K562 (cell line): ENCODE results near the gene SYCP3. TPM values are rescaled to one million over a fixed set of nuclear protein-coding genes. Genes with fewer than 3 reads are reported as not detected.

Experiments
- ATAC-seq: fragments of 200-7000 bp; cut with Tn5 transposase; 3 replicates; pipeline ENCODE4 v1.9.1; 2020; ENCODE audit warnings: moderate library complexity
- BruUV-seq: library from RNA; stranded (reverse); fragments of 400-500 nt; replicated peaks from 2 replicates; lab custom pipeline; 2021; lab: Mats Ljungman, UMichigan
- CTCF ChIA-PET: fragments of 300-600 bp; formaldehyde crosslinking; extraction: SDS; loops from one replicate; lab custom pipeline; 2021; ENCODE audit warnings: low intra/inter-chr PET ratio; lab: Yijun Ruan, JAX
- POLR2A ChIA-PET: fragments of 300-600, 350-650 bp; sonication (Branson Sonifier 250); formaldehyde crosslinking; extraction: SDS; loops from one replicate; lab custom pipeline; 2021; ENCODE audit warnings: antibody characterized with exemption, inconsistent platforms; lab: Yijun Ruan, JAX
- DNase-seq, 4 experiments: peaks; one replicate each; pipeline versions ENCODE4 v3.0.0 to v3.0.0-alpha.2; 2011 to 2018; ENCODE audit warnings: low spot score in 3 of 4, mixed read lengths in 3 of 4; ENCODE audit errors: extremely low read depth in 1 of 4
- FAIRE-seq: peaks from 2 replicates; lab custom pipeline; 2011; peaks lifted over from hg19 to GRCh38; lab: Jason Lieb, UNC
- H2AFZ ChIP-seq: 2 replicates; pipeline ENCODE4 v1.6.0; 2011; ENCODE audit warnings: low read depth, low read length, control low read depth, inconsistent platforms
- H3K27ac ChIP-seq: fragments of 200-600 bp; 3 replicates; pipeline ENCODE4 v1.8.0; 2011; ENCODE audit warnings: low read depth, mild to moderate bottlenecking, control low read depth, inconsistent platforms, low read length, moderate library complexity, mixed read lengths; ENCODE audit errors: extremely low read depth
- H3K27me3 ChIP-seq, 2 experiments: fragments of 300-600 bp in 1 of 2; 2 replicates in 1 of 2; 3 replicates in 1 of 2; pipeline versions ENCODE4 v1.6.0 to v1.8.0; 2011; ENCODE audit warnings: inconsistent platforms in 2 of 2, low read length in 2 of 2, mild to moderate bottlenecking in 1 of 2, mixed read lengths in 1 of 2, moderate library complexity in 1 of 2; ENCODE audit not compliant: control insufficient read depth in 2 of 2, insufficient read depth in 2 of 2
- H3K36me3 ChIP-seq: fragments of 300-600 bp; 3 replicates; pipeline ENCODE4 v1.8.0; 2011; ENCODE audit warnings: mild to moderate bottlenecking, low read length, inconsistent platforms; ENCODE audit not compliant: control insufficient read depth, insufficient read depth
- H3K4me1 ChIP-seq, 2 experiments: fragments of 200-600 bp in 1 of 2; replicated peaks in 1 of 2; 2 replicates in 1 of 2; 3 replicates in 1 of 2; pipeline versions ENCODE4 v1.5.1 to v1.8.0; 2011; ENCODE audit warnings: inconsistent platforms in 2 of 2, low read length in 2 of 2, mild to moderate bottlenecking in 1 of 2, mixed read lengths in 1 of 2, moderate library complexity in 1 of 2; ENCODE audit not compliant: control insufficient read depth in 2 of 2, insufficient read depth in 2 of 2
- H3K4me2 ChIP-seq: 2 replicates; pipeline ENCODE4 v1.6.1; 2011; ENCODE audit warnings: low read length, control low read depth, inconsistent platforms, mixed read lengths; ENCODE audit not compliant: insufficient read depth
- H3K4me3 ChIP-seq: fragments of 200-600 bp; sonication (generic), shearing (Covaris generic); 2 replicates; pipeline ENCODE4 v1.5.1; 2016; ENCODE audit warnings: control low read depth, inconsistent platforms
- H3K79me2 ChIP-seq: fragments of 200-600 bp; 3 replicates; pipeline ENCODE4 v1.8.0; 2011; ENCODE audit warnings: low read length, inconsistent platforms; ENCODE audit not compliant: control insufficient read depth, insufficient read depth
- H3K9ac ChIP-seq, 2 experiments: 2 replicates each; pipeline versions ENCODE4 v1.6.0 to v1.6.1; 2011; ENCODE audit warnings: low read depth in 2 of 2, low read length in 2 of 2, control low read depth in 1 of 2, inconsistent platforms in 1 of 2, mild to moderate bottlenecking in 1 of 2, mixed read lengths in 1 of 2; ENCODE audit not compliant: insufficient read depth in 1 of 2
- H3K9me1 ChIP-seq: one replicate; pipeline ENCODE4 v1.6.0; 2011; ENCODE audit warnings: inconsistent platforms, mild to moderate bottlenecking, low read length, moderate library complexity; ENCODE audit not compliant: control insufficient read depth, insufficient read depth
- H3K9me3 ChIP-seq: replicated peaks from 2 replicates; pipeline ENCODE4 v1.5.1; 2011; ENCODE audit warnings: low read depth, low read length, inconsistent platforms; ENCODE audit not compliant: control insufficient read depth, insufficient read depth
- H4K20me1 ChIP-seq: replicated peaks from 2 replicates; pipeline ENCODE4 v1.6.1; 2011; ENCODE audit warnings: low read length, inconsistent platforms, mixed read lengths; ENCODE audit not compliant: control insufficient read depth, insufficient read depth
- CBX1 ChIP-seq: sonication (generic); IDR thresholded peaks from 2 replicates; pipeline ENCODE4 v1.6.1; 2016; ENCODE audit warnings: antibody characterized with exemption, low read depth, mild to moderate bottlenecking
- NCOA2 ChIP-seq, 2 experiments: fragments of 450-650 bp; IDR thresholded peaks; 2 replicates each; pipeline ENCODE4 v1.6.1; 2018; ENCODE audit warnings: mild to moderate bottlenecking in 2 of 2, moderate library complexity in 1 of 2; ENCODE audit not compliant: partially characterized antibody in 2 of 2
- TAF9B ChIP-seq: fragments of 450-650 bp; IDR thresholded peaks from 2 replicates; pipeline ENCODE4 v1.6.1; 2018; ENCODE audit warnings: mild to moderate bottlenecking; ENCODE audit not compliant: partially characterized antibody
- ZNF589 ChIP-seq: fragments of 200-800 bp; sonication (Bioruptor generic); IDR thresholded peaks from 2 replicates; pipeline ENCODE4 v1.6.1; 2016; ENCODE audit warnings: low read depth, missing genetic modification characterization, missing compliant biosample characterization
- ZNF717 ChIP-seq: fragments of 250-450 bp; sonication (Bioruptor Pico); IDR thresholded peaks from 2 replicates; pipeline ENCODE4 v1.5.0; 2021
- WGBS: fragments of 100-300 bp; shearing (Covaris generic); methylation state at CpG from one replicate; pipeline ENCODE4 v1.1.6; 2016; ENCODE audit warnings: low coverage, mixed read lengths; ENCODE audit not compliant: insufficient coverage; ENCODE audit errors: missing lambda C conversion rate; 5-methylcytosine and 5-hydroxymethylcytosine counted together
- in situ Hi-C: fragments of 300-500 bp; cut with MboI; formaldehyde crosslinking; loops from 4 replicates; pipeline ENCODE4 v1.15.0; 2018; ENCODE audit warnings: inconsistent platforms, mixed read lengths
- intact Hi-C: fragments of 100-400 bp; cut with micrococcal nuclease; formaldehyde crosslinking; loops from 2 replicates; pipeline ENCODE4 v1.14.2; 2022
- polyA plus RNA-seq, 8 experiments: library from polyadenylated mRNA; depleted of rRNA in 4 of 8; stranded (reverse) in 5 of 8; unstranded in 3 of 8; fragments of >200 nt; fragmentation: Nextera tagmentation in 2 of 8; fragmentation: Illumina TruSeq in 1 of 8; extraction: Ambion mirVana in 2 of 8; extraction: Trizol in 1 of 8; gene quantifications; 2 replicates each; pipeline versions ENCODE4 v1.2.1 to v1.2.3, GENCODE V29; 2011 to 2014; ENCODE audit warnings: inconsistent platforms in 1 of 8, missing spikeins in 1 of 8
- total RNA-seq, 7 experiments: library from RNA; depleted of rRNA in 6 of 7; stranded (reverse); fragments of >200 nt in 6 of 7; fragmentation: Illumina TruSeq in 2 of 7; extraction: Trizol in 2 of 7; gene quantifications; 2 replicates each; pipeline versions ENCODE4 v1.2.1 to v1.2.3, GENCODE V29; 2011 to 2021; ENCODE audit warnings: low replicate concordance in 1 of 7
- TF ChIP-seq, protein P1 (sequence below): fragments of 250-450 bp; sonication (Bioruptor Pico); IDR thresholded peaks from 2 replicates; pipeline ENCODE4 v1.4.0; 2020; ENCODE audit warnings: mild to moderate bottlenecking
- TF ChIP-seq, protein P2 (sequence below), 2 experiments: fragments of 450-650 bp; formaldehyde crosslinking in 1 of 2; IDR thresholded peaks; 2 replicates each; pipeline versions ENCODE4 v1.4.0 to v1.6.1; 2014 to 2020; ENCODE audit warnings: mild to moderate bottlenecking in 2 of 2, borderline replicate concordance in 1 of 2, low read depth in 1 of 2

The SYCP3 gene
- total and polyA plus RNA-seq, 9 of the 15 experiments (the other 6 are each of a cell fraction or from before 2014, with no cell fraction given) = 0.11 to 0.25 (median 0.22) TPM; not detected in 4

DNA sequence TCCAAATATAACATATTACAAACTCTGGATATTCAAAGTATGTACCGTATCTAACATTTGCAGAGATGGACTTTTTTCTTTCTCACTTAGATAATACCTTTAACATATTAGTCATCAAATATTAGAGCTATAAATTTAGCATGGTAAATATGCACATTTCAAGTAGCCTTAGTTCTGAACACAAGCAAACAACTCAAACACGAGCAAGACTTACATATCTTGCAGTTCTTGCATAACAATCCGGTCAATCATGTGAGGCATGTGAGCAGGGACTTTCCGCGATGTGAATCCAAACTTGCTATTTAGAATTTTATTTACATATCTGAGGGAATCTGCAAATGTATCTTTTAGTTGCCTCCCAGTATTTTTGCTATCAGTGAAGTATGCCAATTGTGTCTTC is 22.1 kb upstream of the SYCP3 start:
- ChIA-PET CTCF (no interaction called here), POLR2A (interaction anchor here (0.9 kb wide), 1 partner anchor 31 kb away, joined by 3 read pairs; no protein-coding TSS in a partner anchor)
- Histone ChIP-seq H3K27ac (no peak overlapping the region), H3K4me2 (no peak overlapping the region), H3K27me3 (no peaks in the 10 kb centered on the region), H3K9me1 (no peaks in the 10 kb centered on the region), H3K79me2 (no peaks in the 10 kb centered on the region), H4K20me1 (no peaks in the 10 kb centered on the region), H3K4me3 (no peak overlapping the region), H3K9ac (no peak overlapping the region), H2AFZ (no peak overlapping the region), H3K4me1 (no peaks in the 10 kb centered on the region), H3K36me3 (peaks cover 55% of the 10 kb centered on the region), H3K9me3 (no peaks in the 10 kb centered on the region)
- no peak for TF ChIP-seq CBX1
- no peak for TF ChIP-seq NCOA2 (IDR thresholded peaks at IDR 0.05; ENCODE audit: partially characterized antibody in 2 of 2)
- no peak for TF ChIP-seq ZNF589 (CRISPR knock-in tag)
- TF ChIP-seq, protein P1, sequence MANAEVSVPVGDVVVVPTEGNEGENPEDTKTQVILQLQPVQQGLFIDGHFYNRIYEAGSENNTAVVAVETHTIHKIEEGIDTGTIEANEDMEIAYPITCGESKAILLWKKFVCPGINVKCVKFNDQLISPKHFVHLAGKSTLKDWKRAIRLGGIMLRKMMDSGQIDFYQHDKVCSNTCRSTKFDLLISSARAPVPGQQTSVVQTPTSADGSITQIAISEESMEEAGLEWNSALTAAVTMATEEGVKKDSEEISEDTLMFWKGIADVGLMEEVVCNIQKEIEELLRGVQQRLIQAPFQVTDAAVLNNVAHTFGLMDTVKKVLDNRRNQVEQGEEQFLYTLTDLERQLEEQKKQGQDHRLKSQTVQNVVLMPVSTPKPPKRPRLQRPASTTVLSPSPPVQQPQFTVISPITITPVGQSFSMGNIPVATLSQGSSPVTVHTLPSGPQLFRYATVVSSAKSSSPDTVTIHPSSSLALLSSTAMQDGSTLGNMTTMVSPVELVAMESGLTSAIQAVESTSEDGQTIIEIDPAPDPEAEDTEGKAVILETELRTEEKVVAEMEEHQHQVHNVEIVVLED = no peak
- no peak for TF ChIP-seq ZNF717
- TF ChIP-seq, protein P2, sequence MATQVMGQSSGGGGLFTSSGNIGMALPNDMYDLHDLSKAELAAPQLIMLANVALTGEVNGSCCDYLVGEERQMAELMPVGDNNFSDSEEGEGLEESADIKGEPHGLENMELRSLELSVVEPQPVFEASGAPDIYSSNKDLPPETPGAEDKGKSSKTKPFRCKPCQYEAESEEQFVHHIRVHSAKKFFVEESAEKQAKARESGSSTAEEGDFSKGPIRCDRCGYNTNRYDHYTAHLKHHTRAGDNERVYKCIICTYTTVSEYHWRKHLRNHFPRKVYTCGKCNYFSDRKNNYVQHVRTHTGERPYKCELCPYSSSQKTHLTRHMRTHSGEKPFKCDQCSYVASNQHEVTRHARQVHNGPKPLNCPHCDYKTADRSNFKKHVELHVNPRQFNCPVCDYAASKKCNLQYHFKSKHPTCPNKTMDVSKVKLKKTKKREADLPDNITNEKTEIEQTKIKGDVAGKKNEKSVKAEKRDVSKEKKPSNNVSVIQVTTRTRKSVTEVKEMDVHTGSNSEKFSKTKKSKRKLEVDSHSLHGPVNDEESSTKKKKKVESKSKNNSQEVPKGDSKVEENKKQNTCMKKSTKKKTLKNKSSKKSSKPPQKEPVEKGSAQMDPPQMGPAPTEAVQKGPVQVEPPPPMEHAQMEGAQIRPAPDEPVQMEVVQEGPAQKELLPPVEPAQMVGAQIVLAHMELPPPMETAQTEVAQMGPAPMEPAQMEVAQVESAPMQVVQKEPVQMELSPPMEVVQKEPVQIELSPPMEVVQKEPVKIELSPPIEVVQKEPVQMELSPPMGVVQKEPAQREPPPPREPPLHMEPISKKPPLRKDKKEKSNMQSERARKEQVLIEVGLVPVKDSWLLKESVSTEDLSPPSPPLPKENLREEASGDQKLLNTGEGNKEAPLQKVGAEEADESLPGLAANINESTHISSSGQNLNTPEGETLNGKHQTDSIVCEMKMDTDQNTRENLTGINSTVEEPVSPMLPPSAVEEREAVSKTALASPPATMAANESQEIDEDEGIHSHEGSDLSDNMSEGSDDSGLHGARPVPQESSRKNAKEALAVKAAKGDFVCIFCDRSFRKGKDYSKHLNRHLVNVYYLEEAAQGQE (IDR thresholded peaks at IDR 0.05; ENCODE audit: borderline replicate concordance) = no peak
- TF ChIP-seq, protein P2 (CRISPR knock-in tag; IDR thresholded peaks at IDR 0.05; ENCODE audit: low read depth) = no peak
- no peak for TF ChIP-seq TAF9B
- ATAC-seq (no peak), DNase-seq (no peak), FAIRE-seq (peak; percentile 61)
- no TSS peak for BruUV-seq
- intact Hi-C loops (no loop called here), in situ Hi-C loops (loop anchor here (5.0 kb wide), 1 partner anchor 349 kb away; no protein-coding TSS in a partner anchor)
- WGBS = 86% methylated on average over 5 of the region's 5 CpGs
